GM12873 (cell line): Measurements from ENCODE around the gene LNX2.
A peak's percentile ranks its signal among the peaks of the same experiment; 100 is the strongest.

Experiments used
- TF ChIP-seq, protein P1 (sequence below): IDR thresholded peaks from 2 replicates; pipeline ENCODE4 v1.5.1; 2012; ENCODE audit warnings: low read depth, mild to moderate bottlenecking, moderate library complexity, low read length, control low read depth; ENCODE audit not compliant: insufficient read depth; ENCODE audit errors: missing control alignments

LNX2 gene

GRCh38 chr13:27622102-27622820, 1.9 kb upstream of the LNX2 start:
- TF ChIP-seq, protein P1, sequence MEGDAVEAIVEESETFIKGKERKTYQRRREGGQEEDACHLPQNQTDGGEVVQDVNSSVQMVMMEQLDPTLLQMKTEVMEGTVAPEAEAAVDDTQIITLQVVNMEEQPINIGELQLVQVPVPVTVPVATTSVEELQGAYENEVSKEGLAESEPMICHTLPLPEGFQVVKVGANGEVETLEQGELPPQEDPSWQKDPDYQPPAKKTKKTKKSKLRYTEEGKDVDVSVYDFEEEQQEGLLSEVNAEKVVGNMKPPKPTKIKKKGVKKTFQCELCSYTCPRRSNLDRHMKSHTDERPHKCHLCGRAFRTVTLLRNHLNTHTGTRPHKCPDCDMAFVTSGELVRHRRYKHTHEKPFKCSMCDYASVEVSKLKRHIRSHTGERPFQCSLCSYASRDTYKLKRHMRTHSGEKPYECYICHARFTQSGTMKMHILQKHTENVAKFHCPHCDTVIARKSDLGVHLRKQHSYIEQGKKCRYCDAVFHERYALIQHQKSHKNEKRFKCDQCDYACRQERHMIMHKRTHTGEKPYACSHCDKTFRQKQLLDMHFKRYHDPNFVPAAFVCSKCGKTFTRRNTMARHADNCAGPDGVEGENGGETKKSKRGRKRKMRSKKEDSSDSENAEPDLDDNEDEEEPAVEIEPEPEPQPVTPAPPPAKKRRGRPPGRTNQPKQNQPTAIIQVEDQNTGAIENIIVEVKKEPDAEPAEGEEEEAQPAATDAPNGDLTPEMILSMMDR, result peak; percentile 13

DNA sequence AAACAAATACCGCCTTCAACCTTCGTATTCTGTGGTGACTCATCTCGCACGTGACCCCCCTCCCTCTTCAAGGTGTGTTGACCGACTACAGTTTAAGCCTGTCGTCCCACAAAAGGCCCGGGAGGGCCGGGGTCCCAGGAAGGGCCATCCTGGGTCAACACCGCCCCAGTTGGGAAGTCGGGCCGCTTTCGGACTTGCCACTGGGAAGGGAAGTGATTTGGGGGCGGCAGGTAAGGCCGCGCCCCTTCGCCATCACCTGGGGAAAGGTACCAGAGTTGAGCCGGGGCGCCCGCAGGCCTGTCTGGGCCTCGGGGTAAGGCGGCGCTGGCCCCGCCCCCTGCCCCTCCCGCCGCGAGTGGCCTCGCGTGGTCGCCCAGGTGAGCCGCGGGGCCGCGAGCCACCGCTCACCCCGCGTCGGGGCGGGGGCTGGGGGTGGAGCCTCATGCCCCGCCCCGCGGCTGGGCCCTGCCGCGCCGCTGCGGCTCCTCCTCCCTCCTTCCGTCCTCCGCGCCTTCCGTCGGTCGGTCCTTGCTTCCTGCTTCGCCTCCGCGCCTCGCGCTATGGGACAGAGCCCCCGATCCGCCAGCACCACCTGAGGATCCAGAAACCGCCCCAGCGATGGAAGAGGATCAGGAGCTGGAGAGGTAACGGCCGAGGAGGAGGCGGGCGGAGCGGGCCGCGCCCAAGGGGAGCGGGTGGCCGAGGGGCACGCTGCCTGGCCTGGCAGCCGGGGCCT, 1.2 kb upstream of the LNX2 start, which contains the start of gene POLR1D:
Gene POLR1D, plus strand, starts transcription at position 527 of the 736 bp plus-strand sequence. Its CDS starts 92 bp downstream, at position 619.
- TF ChIP-seq, protein P1, result no peak

- TF ChIP-seq, protein P1, result no peak
Observed at GRCh38 chr13:27621116-27621365, 712 bp upstream of the LNX2 start.

DNA sequence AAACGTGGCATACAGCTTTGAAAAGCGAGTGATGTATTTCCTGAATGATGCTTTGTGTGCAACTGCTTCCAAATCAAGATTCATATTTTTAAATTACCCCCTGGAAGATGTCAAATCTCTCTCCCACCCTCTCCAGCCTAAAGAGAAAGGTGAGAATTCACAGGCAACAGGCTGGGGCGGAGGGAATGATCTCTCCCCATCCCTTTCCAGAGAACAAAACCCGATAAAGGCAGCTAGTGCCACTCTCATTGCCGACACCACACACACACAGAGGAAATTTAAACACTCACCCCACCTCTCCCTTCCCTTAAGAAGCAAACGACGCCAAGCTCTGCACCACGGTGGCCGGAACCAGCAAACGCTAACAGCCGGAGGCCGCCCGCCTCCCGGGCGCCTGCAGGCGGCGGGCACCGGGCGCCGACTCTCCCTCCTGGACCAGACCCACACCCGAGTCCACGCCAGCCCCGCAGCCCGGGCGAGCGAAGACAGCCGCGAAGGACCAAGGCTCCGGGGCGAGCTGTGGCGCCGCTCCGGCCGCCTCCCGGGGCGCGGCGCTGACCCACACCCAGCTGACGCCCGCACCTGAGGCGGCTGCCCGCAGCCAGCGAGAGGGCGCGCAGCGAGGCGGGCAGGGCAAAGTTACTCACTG, 477 bp downstream of the LNX2 start:
- TF ChIP-seq, protein P1, result peak; percentile 24

DNA sequence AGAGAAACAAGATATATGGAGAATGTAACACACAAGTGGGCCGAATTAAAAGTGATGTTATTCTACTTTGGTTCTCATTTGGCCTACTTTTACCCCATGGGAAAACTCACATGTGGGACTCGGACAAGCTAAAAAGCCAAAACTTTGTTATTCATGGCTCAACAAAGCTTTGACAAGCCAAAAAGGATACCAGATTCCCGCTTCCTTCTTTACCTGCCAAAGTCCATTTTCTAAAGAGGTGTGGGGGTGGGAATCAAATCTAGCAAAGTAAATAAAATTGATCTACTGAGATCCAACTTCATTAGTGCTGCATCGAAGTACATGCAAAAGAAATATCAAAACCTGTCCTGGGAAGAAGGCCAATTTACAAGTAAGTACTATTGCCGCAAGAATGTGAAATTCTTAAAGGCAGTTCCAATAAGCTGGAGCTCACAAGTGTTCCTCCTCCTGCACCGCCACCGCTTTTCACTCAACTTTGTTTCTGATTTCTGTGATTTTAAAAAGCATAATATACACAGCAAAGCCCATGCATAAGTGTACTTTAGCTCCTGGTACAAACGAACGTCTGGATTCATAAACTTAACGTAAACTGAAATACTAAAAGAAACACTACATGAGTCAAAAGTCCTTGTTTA, 1.1 kb downstream of the LNX2 start:
- TF ChIP-seq, protein P1, result no peak

DNA sequence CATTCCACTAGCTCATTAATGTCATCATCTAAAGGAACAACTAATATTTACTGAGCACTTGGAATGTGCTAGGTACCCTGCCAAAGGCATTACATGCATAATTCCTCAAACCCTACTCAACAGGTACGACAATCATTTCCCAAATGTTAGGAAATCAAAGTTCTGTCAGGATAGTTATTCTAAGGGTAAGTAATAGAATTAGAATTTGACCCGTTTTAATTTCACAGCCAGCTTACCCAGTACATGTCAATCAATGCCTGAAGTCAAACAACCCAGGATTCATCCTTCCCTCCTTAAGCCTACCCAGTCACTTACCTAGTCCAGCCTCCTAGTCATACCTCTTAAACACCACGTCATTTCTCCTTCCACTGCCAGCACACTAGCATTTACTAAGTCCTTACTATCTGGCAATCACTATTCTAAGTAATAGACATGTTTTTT, 2.4 kb downstream of the LNX2 start:
- TF ChIP-seq, protein P1, result no peak

DNA sequence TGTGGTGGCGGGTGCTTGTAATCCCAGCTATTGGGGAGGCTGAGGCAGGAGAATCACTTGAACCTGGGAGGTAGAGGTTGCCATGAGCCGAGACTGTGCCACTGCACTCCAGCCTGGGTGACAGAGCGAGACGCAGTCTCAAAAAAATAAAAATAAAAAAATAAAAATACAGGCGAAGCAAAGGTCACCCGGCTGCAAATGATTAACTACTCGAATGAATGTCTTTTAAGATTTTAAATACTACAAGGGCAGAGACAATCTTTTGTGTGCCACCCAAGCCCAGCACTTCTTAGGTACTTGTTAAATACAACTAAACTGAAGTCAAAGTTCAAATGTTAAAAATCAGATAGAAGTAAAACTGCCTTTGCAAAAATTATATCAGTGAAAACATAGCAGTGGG, 6.7 kb downstream of the LNX2 start:
- TF ChIP-seq, protein P1, result no peak
